Suprapubic skin (tissue), 4 donors: ENCODE data around the gene HID1.

Source experiments
- CTCF ChIP-seq, 2 donors: fragments of 200-600 bp in 1 of 2; fragments of 450-650 bp in 1 of 2; sonication (generic) in 1 of 2; IDR thresholded peaks; one replicate each; pipeline ENCODE4 v1.5.1; 2016 to 2019; ENCODE audit warnings: antibody characterized with exemption in 2 of 2, mild to moderate bottlenecking in 1 of 2, moderate library complexity in 1 of 2
- POLR2A ChIP-seq, 2 donors: fragments of 450-650 bp; IDR thresholded peaks; one replicate each; pipeline ENCODE4 v1.6.1; 2017; ENCODE audit warnings: antibody characterized with exemption in 2 of 2, mild to moderate bottlenecking in 2 of 2, moderate library complexity in 2 of 2
- POLR2AphosphoS5 ChIP-seq, 3 donors: sonication (generic); formaldehyde crosslinking; IDR thresholded peaks; one replicate each; pipeline ENCODE4 v1.6.1; 2017; ENCODE audit warnings: antibody characterized with exemption in 3 of 3

GRCh38 chr17:74961657-74962350, 10.8 kb downstream of the HID1 start:
- TF ChIP-seq POLR2AphosphoS5 (IDR thresholded peaks at IDR 0.05) (peak in 1 of 3 donors; percentile 7), POLR2A (IDR thresholded peaks at IDR 0.05) (no peak), CTCF (IDR thresholded peaks at IDR 0.05) (peak; percentile 66 to 81)
